ENCODE measurements around the gene XPC.

Gene XPC

DNA sequence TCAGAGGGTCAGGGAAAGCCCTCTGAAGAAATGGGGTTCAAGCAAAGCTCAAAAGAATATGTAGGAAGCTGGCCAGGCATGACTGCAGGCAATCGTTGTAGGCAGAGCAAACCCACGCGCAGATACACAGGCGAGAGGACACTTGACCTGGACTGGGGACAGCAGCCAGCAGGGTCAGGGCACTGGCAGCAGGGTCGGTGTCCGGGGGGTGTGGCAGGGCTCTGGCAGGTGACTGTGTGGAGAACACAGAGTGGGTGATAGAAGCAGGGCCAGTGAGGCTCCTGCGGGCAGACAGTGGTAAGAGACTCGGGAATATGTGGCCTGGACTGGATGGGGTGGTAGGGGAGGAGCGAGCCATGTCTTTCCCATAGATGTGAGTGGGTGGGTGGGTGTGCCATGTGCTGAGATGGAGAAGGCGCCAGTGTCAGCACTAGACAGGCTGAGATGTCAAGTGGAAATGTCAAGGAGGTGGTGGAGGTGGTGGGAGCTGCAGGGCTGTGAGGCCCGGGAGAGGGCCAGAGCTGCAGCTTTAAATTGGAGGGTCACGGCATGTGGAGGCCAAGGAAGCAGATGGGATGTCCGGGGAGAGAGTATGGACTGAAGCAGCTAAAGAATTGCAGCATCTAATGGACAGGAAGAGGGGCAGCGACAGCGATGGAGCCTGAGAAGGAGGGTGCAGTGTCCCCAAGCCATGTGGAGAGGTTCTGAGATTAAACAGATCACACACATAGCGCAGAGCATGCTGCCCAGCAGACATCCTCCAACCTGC, 40.1 kb downstream of the XPC start:
- Histone ChIP-seq H3K27ac (peak overlapping the region; percentile 87 to 88), H3K36me3 (peaks cover 64 to 87% (median 73%) of the 10 kb centered on the region in 3 donors)

DNA sequence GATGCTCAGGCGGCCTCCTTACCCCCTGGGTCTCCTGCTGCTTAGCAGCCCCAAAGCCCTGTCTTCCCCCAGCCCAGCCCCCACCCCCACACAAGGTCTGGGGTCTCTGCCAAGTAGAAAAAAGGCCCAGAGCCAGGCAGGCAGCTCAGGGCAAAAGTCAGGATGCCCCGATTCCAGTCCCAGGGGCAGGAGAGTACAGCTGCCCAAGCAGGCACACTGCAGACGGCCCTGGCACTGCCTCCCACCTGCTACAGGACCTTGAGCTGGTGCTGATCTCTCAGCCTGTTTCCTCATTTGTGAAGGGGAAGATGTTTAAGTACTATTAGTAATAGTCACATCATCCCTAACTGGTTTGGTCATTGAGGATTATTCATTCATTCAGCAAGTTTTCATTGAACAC, 41.0 kb downstream of the XPC start:
- Histone ChIP-seq H3K36me3 (peaks cover 73 to 96% (median 81%) of the 10 kb centered on the region in 3 donors), H3K9me3 (no peaks in the 10 kb centered on the region), H3K4me1 (peaks cover 0 to 54% (median 39%) of the 10 kb centered on the region in 4 donors), H3K4me3 (no peak overlapping the region), H3K27me3 (no peaks in the 10 kb centered on the region), H3K27ac (peak overlapping the region; percentile 87 to 88)
- intact Hi-C loops (cut with DNase I; ENCODE audit: low total_unique reads) = no loop called here
- no peak for TF ChIP-seq CTCF (IDR thresholded peaks at IDR 0.05)
- no peak for DNase-seq

More for the DNA sequence above, 40.1 kb downstream of the XPC start:
- H3K4me3 ChIP-seq = no peak overlapping the region
- DNase-seq = no peak
- H3K4me1 ChIP-seq = peaks cover 0 to 63% (median 47%) of the 10 kb centered on the region in 4 donors
- H3K9me3 ChIP-seq = no peaks in the 10 kb centered on the region
- intact Hi-C loops (cut with DNase I; ENCODE audit: low total_unique reads) = no loop called here
- H3K27me3 ChIP-seq = no peaks in the 10 kb centered on the region
- TF ChIP-seq CTCF (IDR thresholded peaks at IDR 0.05) = no peak

DNA sequence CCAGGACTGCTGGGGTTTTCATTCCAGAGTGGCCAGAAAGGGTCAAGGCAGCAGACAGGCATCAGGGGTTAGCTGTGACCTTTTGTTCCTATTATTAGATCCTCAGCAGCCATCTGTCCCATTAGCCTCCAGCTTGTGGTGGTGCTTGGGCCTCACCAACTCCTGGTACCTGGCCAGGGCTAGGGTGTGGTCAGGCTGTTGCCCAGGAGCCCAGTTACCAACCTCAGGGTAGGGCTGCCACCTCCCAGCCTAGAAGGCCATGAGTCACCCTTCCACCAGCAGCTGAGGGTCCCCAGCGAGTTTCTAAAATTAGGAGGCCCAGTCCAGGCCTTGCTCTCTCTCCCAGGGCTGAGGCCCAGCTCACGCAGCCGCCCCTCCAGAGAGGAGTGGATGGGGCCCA, 41.4 kb downstream of the XPC start:
- H3K27me3 ChIP-seq = no peaks in the 10 kb centered on the region
- H3K4me3 ChIP-seq = no peak overlapping the region
- TF ChIP-seq CTCF (IDR thresholded peaks at IDR 0.05) = no peak
- peaks cover 75 to 97% (median 84%) of the 10 kb centered on the region in 3 donors for H3K36me3 ChIP-seq
- peak in 1 of 2 donors; percentile 90 for DNase-seq
- H3K4me1 ChIP-seq = peaks cover 0 to 50% (median 34%) of the 10 kb centered on the region in 4 donors
- H3K9me3 ChIP-seq = no peaks in the 10 kb centered on the region
- peak overlapping the region; percentile 87 to 88 for H3K27ac ChIP-seq
- intact Hi-C loops (cut with DNase I; ENCODE audit: low total_unique reads) = no loop called here

DNA sequence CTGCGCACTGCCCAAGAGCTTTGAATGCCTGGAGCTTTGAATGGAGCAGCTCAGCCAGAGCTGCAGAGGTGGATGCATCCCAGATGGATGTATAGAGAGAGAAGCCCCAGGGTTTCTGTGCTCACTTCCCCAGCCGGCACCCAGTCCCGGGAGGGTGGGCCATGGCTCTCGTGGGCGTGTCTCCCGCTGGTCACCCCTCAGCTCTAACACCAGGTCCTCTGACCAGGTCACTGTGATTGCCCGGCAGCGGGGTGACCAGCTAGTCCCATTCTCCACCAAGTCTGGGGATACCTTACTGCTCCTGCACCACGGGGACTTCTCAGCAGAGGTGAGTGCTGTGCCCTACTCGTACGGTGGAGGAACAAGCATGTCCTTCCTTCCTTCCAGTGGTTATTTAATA, 42.8 kb downstream of the XPC start:
- Histone ChIP-seq H3K9me3 (no peaks in the 10 kb centered on the region), H3K36me3 (peaks cover 78 to 97% (median 85%) of the 10 kb centered on the region in 3 donors), H3K4me3 (no peak overlapping the region), H3K27ac (peak overlapping the region in 1 of 2 donors; percentile 9), H3K4me1 (peaks cover 0 to 36% (median 23%) of the 10 kb centered on the region in 4 donors), H3K27me3 (no peaks in the 10 kb centered on the region)
- intact Hi-C loops (cut with DNase I; ENCODE audit: low total_unique reads) = no loop called here
- no peak for TF ChIP-seq CTCF (IDR thresholded peaks at IDR 0.05)
- no peak for DNase-seq

DNA sequence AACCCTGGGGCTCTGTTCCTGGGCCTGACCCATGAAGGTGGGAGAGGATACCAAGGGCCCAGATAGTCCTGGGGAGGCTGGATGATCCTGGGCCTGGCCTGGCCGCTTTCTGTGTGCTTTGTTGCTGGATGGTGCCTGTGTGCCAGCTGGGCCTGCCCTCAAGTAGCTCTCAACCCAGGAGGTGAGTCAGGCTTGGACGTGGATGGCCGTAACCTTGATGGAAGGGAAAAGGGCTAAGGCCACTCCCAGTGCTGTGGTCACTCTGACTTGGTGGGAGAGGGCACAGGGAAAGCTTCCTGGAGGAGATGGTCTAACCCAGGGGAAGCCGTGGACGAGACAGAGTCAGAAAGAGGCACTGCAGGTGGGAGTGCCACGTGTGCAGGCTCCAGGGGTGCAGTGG, 44.1 kb downstream of the XPC start:
- Histone ChIP-seq H3K4me3 (no peak overlapping the region), H3K9me3 (no peaks in the 10 kb centered on the region), H3K4me1 (peaks cover 0 to 24% (median 18%) of the 10 kb centered on the region in 4 donors), H3K27me3 (no peaks in the 10 kb centered on the region), H3K27ac (no peak overlapping the region), H3K36me3 (peaks cover 85 to 97% (median 86%) of the 10 kb centered on the region in 3 donors)
- intact Hi-C loops (cut with DNase I; ENCODE audit: low total_unique reads) = no loop called here
- no peak for TF ChIP-seq CTCF (IDR thresholded peaks at IDR 0.05)
- DNase-seq = no peak
